Measurements from ENCODE around the gene CRACR2A. TPM values are rescaled to one million over a fixed set of nuclear protein-coding genes. Genes with fewer than 3 reads are reported as not detected.

The CRACR2A gene
- total RNA-seq, 2 donors from 2014 or later, result 6.0 to 10.9 TPM

GRCh38 chr12:3732901-3733300, 20.0 kb downstream of the CRACR2A start:
- TF ChIP-seq CTCF (IDR thresholded peaks at IDR 0.05), result no peak
- no peak for DNase-seq (ENCODE audit: low spot score)
- Histone ChIP-seq H3K27me3 (no peaks in the 10 kb centered on the region), H3K9me3 (no peaks in the 10 kb centered on the region), H3K27ac (no peak overlapping the region), H3K36me3 (no peaks in the 10 kb centered on the region), H3K4me1 (peaks cover 0 to 9% of the 10 kb centered on the region in 2 donors), H3K4me3 (no peak overlapping the region)

GRCh38 chr12:3730111-3730510, 22.8 kb downstream of the CRACR2A start:
- Histone ChIP-seq H3K27ac (no peak overlapping the region), H3K4me1 (peaks cover 0 to 11% of the 10 kb centered on the region in 2 donors), H3K9me3 (no peaks in the 10 kb centered on the region), H3K27me3 (no peaks in the 10 kb centered on the region), H3K36me3 (no peaks in the 10 kb centered on the region), H3K4me3 (no peak overlapping the region)
- TF ChIP-seq CTCF (IDR thresholded peaks at IDR 0.05), result no peak
- no peak for DNase-seq (ENCODE audit: low spot score)

- no peak for TF ChIP-seq CTCF (IDR thresholded peaks at IDR 0.05)
- no peaks in the 10 kb centered on the region for H3K36me3 ChIP-seq
- H3K9me3 ChIP-seq, result no peaks in the 10 kb centered on the region
- H3K4me1 ChIP-seq, result peaks cover 0 to 15% of the 10 kb centered on the region in 2 donors
- H3K4me3 ChIP-seq, result no peak overlapping the region
- H3K27me3 ChIP-seq, result no peaks in the 10 kb centered on the region
- H3K27ac ChIP-seq, result no peak overlapping the region
- DNase-seq (ENCODE audit: low spot score), result no peak
Observed at GRCh38 chr12:3728686-3729085, 24.2 kb downstream of the CRACR2A start.

- H3K4me1 ChIP-seq, result peaks cover 0 to 15% of the 10 kb centered on the region in 2 donors
- no peak overlapping the region for H3K27ac ChIP-seq
- no peaks in the 10 kb centered on the region for H3K27me3 ChIP-seq
- H3K36me3 ChIP-seq, result no peaks in the 10 kb centered on the region
- no peak overlapping the region for H3K4me3 ChIP-seq
- H3K9me3 ChIP-seq, result no peaks in the 10 kb centered on the region
- DNase-seq (ENCODE audit: low spot score), result no peak
- TF ChIP-seq CTCF (IDR thresholded peaks at IDR 0.05), result no peak
Observed at GRCh38 chr12:3727877-3728632, 24.9 kb downstream of the CRACR2A start.

- no peak for DNase-seq (ENCODE audit: low spot score)
- Histone ChIP-seq H3K27me3 (no peaks in the 10 kb centered on the region), H3K4me3 (no peak overlapping the region), H3K27ac (no peak overlapping the region), H3K4me1 (peaks cover 0 to 15% of the 10 kb centered on the region in 2 donors), H3K9me3 (no peaks in the 10 kb centered on the region), H3K36me3 (no peaks in the 10 kb centered on the region)
- no peak for TF ChIP-seq CTCF (IDR thresholded peaks at IDR 0.05)
Observed at GRCh38 chr12:3727354-3727753, 25.6 kb downstream of the CRACR2A start.

GRCh38 chr12:3726456-3726855, 26.5 kb downstream of the CRACR2A start:
- Histone ChIP-seq H3K27me3 (no peaks in the 10 kb centered on the region), H3K4me3 (no peak overlapping the region), H3K4me1 (peaks cover 0 to 15% of the 10 kb centered on the region in 2 donors), H3K27ac (no peak overlapping the region), H3K9me3 (no peaks in the 10 kb centered on the region), H3K36me3 (no peaks in the 10 kb centered on the region)
- no peak for DNase-seq (ENCODE audit: low spot score)
- no peak for TF ChIP-seq CTCF (IDR thresholded peaks at IDR 0.05)

All from right atrium auricular region (tissue), 2 donors.